Measurements from ENCODE around the gene GATAD2B. TPM values are rescaled to one million over a fixed set of nuclear protein-coding genes. Genes with fewer than 3 reads are reported as not detected.

The GATAD2B gene
- total RNA-seq = 3.1 and 8.0 TPM in 2 replicates

GRCh38 chr1:153922972-153923925, at the start of gene GATAD2B:
Gene GATAD2B, minus strand, starts transcription at chr1:153922972. Its CDS starts 94,625 bp downstream, at chr1:153828347.

GRCh38 chr1:153967107-153967999, 44.6 kb upstream of the GATAD2B start, which contains the start of gene CREB3L4:
Gene CREB3L4, plus strand, starts transcription at chr1:153967902. Its CDS starts 624 bp downstream, at chr1:153968526.

GRCh38 chr1:153963030-153963849, 40.5 kb upstream of the GATAD2B start, which contains the start of gene SLC39A1:
Gene SLC39A1, minus strand, starts transcription at chr1:153963537. Its CDS starts 822 bp downstream, at chr1:153962715.

GRCh38 chr1:153958111-153958960, 35.6 kb upstream of the GATAD2B start, which contains the start of gene CRTC2:
Gene CRTC2, minus strand, starts transcription at chr1:153958612. Its CDS starts 115 bp downstream, at chr1:153958497.

GRCh38 chr1:153946622-153947241, 24.0 kb upstream of the GATAD2B start, which contains the start of gene DENND4B:
Gene DENND4B, minus strand, starts transcription at chr1:153946718. Its CDS starts 2,344 bp downstream, at chr1:153944374.

GRCh38 chr1:153774780-153775457, 147.9 kb downstream of the GATAD2B start, which contains the start of gene SLC27A3:
Gene SLC27A3, plus strand, starts transcription at chr1:153775407. Its CDS starts 91 bp downstream, at chr1:153775498.

Other genes starting within 250 kb of the GATAD2B start
- gene NPR1, start 244.3 kb downstream of the GATAD2B start, total RNA-seq = under 0.01 TPM in 1 of 2 replicates, not detected in the other
- gene INTS3, start 194.9 kb downstream of the GATAD2B start, total RNA-seq = 16.4 and 37.2 TPM in 2 replicates
- 2.1 and 7.6 TPM in 2 replicates for gene SLC27A3, start 147.6 kb downstream of the GATAD2B start, total RNA-seq
- 12.0 and 23.1 TPM in 2 replicates for gene DENND4B, start 23.7 kb upstream of the GATAD2B start, total RNA-seq
- gene CRTC2, start 35.6 kb upstream of the GATAD2B start, total RNA-seq = 2.4 and 8.2 TPM in 2 replicates
- gene SLC39A1, start 40.6 kb upstream of the GATAD2B start, total RNA-seq = 104 and 119 TPM in 2 replicates
- gene CREB3L4, start 44.9 kb upstream of the GATAD2B start, total RNA-seq = 7.7 and 8.9 TPM in 2 replicates
- gene JTB, start 54.7 kb upstream of the GATAD2B start, total RNA-seq = 131 and 224 TPM in 2 replicates
- 38.6 and 60.8 TPM in 2 replicates for gene RAB13, start 63.4 kb upstream of the GATAD2B start, total RNA-seq
- gene RPS27, start 67.8 kb upstream of the GATAD2B start, total RNA-seq = 1,004 and 1,747 TPM in 2 replicates
- under 0.01 TPM in 2 replicates for gene NUP210L, start 232.1 kb upstream of the GATAD2B start, total RNA-seq

All from nasal cavity respiratory epithelium epithelial cell of viscerocranial mucosa (primary cell).